Upper lobe of left lung (tissue), 6 donors: ENCODE measurements around the gene CARD18. TPM values are rescaled to one million over a fixed set of nuclear protein-coding genes. Genes with fewer than 3 reads are reported as not detected.

ENCODE experiments used
- ATAC-seq, 2 donors: fragments of 200-7000 bp; cut with Tn5 transposase; one replicate each; pipeline ENCODE4 v1.9.1; 2022; ENCODE audit warnings: mild to moderate bottlenecking in 2 of 2, moderate library complexity in 2 of 2; ENCODE audit not compliant: low FRiP score in 2 of 2
- DNase-seq, 2 donors: peaks; one replicate each; pipeline ENCODE4 v3.0.0-alpha.2; 2019 to 2020
- H3K27ac ChIP-seq, 4 donors: fragments of 200-600 bp; sonication (generic); one replicate each; pipeline ENCODE4 v1.5.1; 2016 to 2019
- H3K27me3 ChIP-seq, 4 donors: fragments of 200-600 bp; sonication (generic); one replicate each; pipeline ENCODE4 v1.5.1; 2017 to 2019
- H3K36me3 ChIP-seq, 4 donors: fragments of 200-600 bp; sonication (generic); one replicate each; pipeline ENCODE4 v1.5.1; 2016 to 2019
- H3K4me1 ChIP-seq, 4 donors: fragments of 200-600 bp; sonication (generic); one replicate each; pipeline ENCODE4 v1.5.1; 2018 to 2019
- H3K4me3 ChIP-seq, 4 donors: fragments of 200-600 bp; sonication (generic); one replicate each; pipeline ENCODE4 v1.5.1; 2017 to 2019; ENCODE audit warnings: mild to moderate bottlenecking in 2 of 4, moderate library complexity in 1 of 4
- H3K9me3 ChIP-seq, 4 donors: fragments of 200-600 bp; sonication (generic); one replicate each; pipeline ENCODE4 v1.5.1; 2018 to 2019
- CTCF ChIP-seq, 6 experiments: fragments of 450-650 bp in 4 of 6; fragments of 200-600 bp in 2 of 6; sonication (generic) in 2 of 6; IDR thresholded peaks; one replicate each; pipeline ENCODE4 v1.5.1; 2016 to 2019; ENCODE audit warnings: antibody characterized with exemption in 6 of 6
- EP300 ChIP-seq, 4 donors: sonication (generic); formaldehyde crosslinking; IDR thresholded peaks; one replicate each; pipeline ENCODE4 v1.5.1; 2017; ENCODE audit warnings: antibody characterized with exemption in 4 of 4, control low read depth in 2 of 4
- POLR2A ChIP-seq, 4 donors: fragments of 450-650 bp; IDR thresholded peaks; one replicate each; pipeline ENCODE4 v1.5.1; 2016 to 2017; ENCODE audit warnings: antibody characterized with exemption in 4 of 4, mild to moderate bottlenecking in 2 of 4
- POLR2AphosphoS5 ChIP-seq, 2 donors: sonication (generic); formaldehyde crosslinking; IDR thresholded peaks; one replicate each; pipeline ENCODE4 v1.5.1; 2017; ENCODE audit warnings: antibody characterized with exemption in 2 of 2
- WGBS, 2 donors: methylation state at CpG; one replicate each; pipeline ENCODE4 v1.1.5; 2017 to 2018; 5-methylcytosine and 5-hydroxymethylcytosine counted together
- total RNA-seq, 6 donors: library from RNA; depleted of rRNA in 4 of 6; stranded (reverse); fragments of >200 nt in 4 of 6; gene quantifications; one replicate each; pipeline versions ENCODE4 v1.1.0 to v1.2.1, GENCODE V29; 2016 to 2021
- donor health status: DM: no; HTN: no; CAD: no; lungs with moderate emphysema.
- donor health status: DM: no; HTN: yes; CAD: no; lungs with severe emphysema.

The CARD18 gene
- total RNA-seq, 6 donors from 2014 or later, result not detected

- no peaks in the 10 kb centered on the region for H3K27me3 ChIP-seq
- TF ChIP-seq EP300 (IDR thresholded peaks at IDR 0.05), result no peak
- no peak for TF ChIP-seq CTCF (IDR thresholded peaks at IDR 0.05)
- TF ChIP-seq POLR2A (IDR thresholded peaks at IDR 0.05), result no peak
- no peak for TF ChIP-seq POLR2AphosphoS5 (IDR thresholded peaks at IDR 0.05)
- H3K27ac ChIP-seq, result no peak overlapping the region
- ATAC-seq (no peak), DNase-seq (no peak)
- H3K36me3 ChIP-seq, result no peaks in the 10 kb centered on the region
- no peak overlapping the region for H3K4me3 ChIP-seq
- H3K9me3 ChIP-seq, result no peaks in the 10 kb centered on the region
- H3K4me1 ChIP-seq, result no peaks in the 10 kb centered on the region
- WGBS, 2 donors, result 0 to 52% methylated on average over 1 of the region's 1 CpG
Observed at GRCh38 chr11:105162506-105162905, 22.9 kb upstream of the CARD18 start.

DNA sequence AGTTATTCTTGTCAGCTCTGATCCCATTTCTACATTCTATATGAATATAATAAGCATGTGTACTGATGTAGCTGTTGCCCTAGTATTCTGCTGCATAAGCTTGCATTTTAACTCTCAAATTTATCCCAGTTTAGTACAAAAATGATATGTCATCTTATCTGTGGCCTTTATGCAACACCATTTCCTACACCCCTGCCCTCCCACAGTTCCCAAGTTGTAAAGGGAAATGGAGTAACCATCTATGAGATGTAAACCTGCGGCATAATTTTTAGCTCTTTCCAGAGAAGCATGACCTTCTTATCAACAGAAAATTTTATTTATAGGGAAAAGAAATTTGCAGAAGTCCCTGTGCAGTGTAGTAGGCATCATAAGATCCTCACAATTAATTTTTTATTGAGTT, 18.9 kb upstream of the CARD18 start:
- WGBS, 2 donors, result 61 to 93% methylated on average over 1 of the region's 1 CpG
- no peaks in the 10 kb centered on the region for H3K9me3 ChIP-seq
- no peaks in the 10 kb centered on the region for H3K4me1 ChIP-seq
- H3K27ac ChIP-seq, result no peak overlapping the region
- ATAC-seq (no peak), DNase-seq (no peak)
- no peak overlapping the region for H3K4me3 ChIP-seq
- TF ChIP-seq POLR2A (IDR thresholded peaks at IDR 0.05), result no peak
- no peak for TF ChIP-seq POLR2AphosphoS5 (IDR thresholded peaks at IDR 0.05)
- no peak for TF ChIP-seq CTCF (IDR thresholded peaks at IDR 0.05)
- TF ChIP-seq EP300 (IDR thresholded peaks at IDR 0.05), result no peak
- H3K27me3 ChIP-seq, result no peaks in the 10 kb centered on the region
- no peaks in the 10 kb centered on the region for H3K36me3 ChIP-seq

DNA sequence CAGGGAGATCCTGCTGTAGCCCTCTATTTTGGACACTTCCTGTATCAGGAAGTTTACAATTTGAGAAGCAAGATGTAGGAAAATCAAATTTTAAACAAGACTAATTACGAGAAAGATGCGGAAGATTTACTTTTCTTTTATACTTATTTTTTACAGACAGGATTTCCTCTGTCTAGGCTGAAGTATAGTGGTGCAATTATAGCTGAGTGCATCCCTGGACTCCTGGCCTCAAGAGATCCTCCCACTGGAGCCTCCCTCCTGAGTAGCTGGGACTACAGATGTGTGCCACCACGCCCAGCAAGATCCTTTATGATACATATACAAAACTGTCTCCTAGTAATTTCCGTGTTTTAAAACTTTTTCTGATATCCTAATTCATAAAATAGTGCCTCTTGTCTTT, 17.2 kb upstream of the CARD18 start:
- no peak for TF ChIP-seq POLR2A (IDR thresholded peaks at IDR 0.05)
- no peak for TF ChIP-seq CTCF (IDR thresholded peaks at IDR 0.05)
- TF ChIP-seq EP300 (IDR thresholded peaks at IDR 0.05), result no peak
- TF ChIP-seq POLR2AphosphoS5 (IDR thresholded peaks at IDR 0.05), result no peak
- 59 to 77% methylated on average over 4 of the region's 4 CpGs for WGBS, 2 donors
- no peaks in the 10 kb centered on the region for H3K9me3 ChIP-seq

DNA sequence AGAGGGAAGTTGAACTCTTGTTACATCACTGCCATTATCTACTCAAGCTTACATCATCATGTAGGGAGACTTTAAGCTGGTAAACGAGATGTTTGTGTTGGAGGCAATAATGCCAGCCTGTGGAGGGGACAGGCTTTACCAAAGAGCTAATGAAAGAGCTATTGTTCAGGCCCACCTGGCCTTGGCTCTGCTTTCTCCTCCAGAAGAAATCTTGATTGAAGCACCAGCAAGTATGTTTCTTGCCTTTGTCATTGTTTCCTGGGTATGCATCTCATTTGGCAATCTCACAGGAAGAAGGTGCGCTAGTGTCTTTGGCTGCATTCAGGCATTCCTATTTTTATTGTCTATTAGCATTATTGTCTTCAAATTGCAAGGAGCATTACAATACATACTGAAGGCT, 16.7 kb upstream of the CARD18 start:
- peak overlapping the region in 1 of 4 donors; percentile 24 for H3K27ac ChIP-seq
- H3K4me3 ChIP-seq, result no peak overlapping the region
- H3K4me1 ChIP-seq, result no peaks in the 10 kb centered on the region
- H3K27me3 ChIP-seq, result no peaks in the 10 kb centered on the region
- DNase-seq (no peak), ATAC-seq (no peak)
- TF ChIP-seq CTCF (IDR thresholded peaks at IDR 0.05), result no peak
- no peak for TF ChIP-seq EP300 (IDR thresholded peaks at IDR 0.05)
- no peak for TF ChIP-seq POLR2A (IDR thresholded peaks at IDR 0.05)
- no peak for TF ChIP-seq POLR2AphosphoS5 (IDR thresholded peaks at IDR 0.05)
- WGBS, 2 donors, result 53 to 66% methylated on average over 2 of the region's 2 CpGs
- no peaks in the 10 kb centered on the region for H3K9me3 ChIP-seq
- H3K36me3 ChIP-seq, result no peaks in the 10 kb centered on the region

More for the DNA sequence above, 17.2 kb upstream of the CARD18 start:
- no peaks in the 10 kb centered on the region for H3K36me3 ChIP-seq
- no peaks in the 10 kb centered on the region for H3K27me3 ChIP-seq
- ATAC-seq (no peak), DNase-seq (no peak)
- H3K4me1 ChIP-seq, result no peaks in the 10 kb centered on the region
- peak overlapping the region in 1 of 4 donors; percentile 14 for H3K27ac ChIP-seq
- no peak overlapping the region for H3K4me3 ChIP-seq

- 78 to 80% methylated on average over 6 of the region's 6 CpGs for WGBS, 2 donors
- Histone ChIP-seq H3K27me3 (no peaks in the 10 kb centered on the region), H3K4me3 (no peak overlapping the region), H3K27ac (no peak overlapping the region), H3K9me3 (no peaks in the 10 kb centered on the region), H3K36me3 (no peaks in the 10 kb centered on the region), H3K4me1 (no peaks in the 10 kb centered on the region)
- ATAC-seq (no peak), DNase-seq (no peak)
- TF ChIP-seq EP300 (IDR thresholded peaks at IDR 0.05) (no peak), POLR2AphosphoS5 (IDR thresholded peaks at IDR 0.05) (no peak), POLR2A (IDR thresholded peaks at IDR 0.05) (no peak), CTCF (IDR thresholded peaks at IDR 0.05) (no peak)
Observed at GRCh38 chr11:105155679-105156078, 16.1 kb upstream of the CARD18 start.
